Mesothelial cell of epicardium (in vitro differentiated cells): Measurements from ENCODE around the gene SEC24D. TPM values are rescaled to one million over a fixed set of nuclear protein-coding genes. Genes with fewer than 3 reads are reported as not detected.

Experiments used
- DNase-seq, 2 experiments: peaks; one replicate each; pipeline ENCODE4 v3.0.0; 2021; ENCODE audit warnings: low spot score in 2 of 2; ENCODE audit not compliant: unreplicated experiment in 2 of 2
- H3K27ac Mint-ChIP-seq: 2 replicates; pipeline ENCODE4 v1.8.0; 2021; ENCODE audit warnings: mixed read lengths
- H3K27me3 Mint-ChIP-seq: 2 replicates; pipeline ENCODE4 v1.8.0; 2021; ENCODE audit warnings: low read depth, mixed read lengths
- H3K36me3 Mint-ChIP-seq: 2 replicates; pipeline ENCODE4 v1.8.0; 2021; ENCODE audit warnings: mixed read lengths
- H3K4me1 Mint-ChIP-seq: 2 replicates; pipeline ENCODE4 v1.8.0; 2021; ENCODE audit warnings: mixed read lengths
- H3K4me3 Mint-ChIP-seq: 2 replicates; pipeline ENCODE4 v1.8.0; 2021; ENCODE audit warnings: mild to moderate bottlenecking, moderate library complexity, mixed read lengths
- H3K9me3 Mint-ChIP-seq: 2 replicates; pipeline ENCODE4 v1.8.0; 2021; ENCODE audit warnings: mixed read lengths
- total RNA-seq: library from RNA; stranded (reverse); gene quantifications from 3 replicates; pipeline ENCODE4 v1.2.1, GENCODE V29; 2021
- TF ChIP-seq, protein P1 (sequence below): fragments of 200-600 bp; sonication (generic); IDR thresholded peaks from one replicate; pipeline ENCODE4 v1.5.0; 2021; ENCODE audit warnings: antibody characterized with exemption; ENCODE audit not compliant: unreplicated experiment

SEC24D gene
- total RNA-seq, 1 donor from 2014 or later: 87.6 TPM

DNA sequence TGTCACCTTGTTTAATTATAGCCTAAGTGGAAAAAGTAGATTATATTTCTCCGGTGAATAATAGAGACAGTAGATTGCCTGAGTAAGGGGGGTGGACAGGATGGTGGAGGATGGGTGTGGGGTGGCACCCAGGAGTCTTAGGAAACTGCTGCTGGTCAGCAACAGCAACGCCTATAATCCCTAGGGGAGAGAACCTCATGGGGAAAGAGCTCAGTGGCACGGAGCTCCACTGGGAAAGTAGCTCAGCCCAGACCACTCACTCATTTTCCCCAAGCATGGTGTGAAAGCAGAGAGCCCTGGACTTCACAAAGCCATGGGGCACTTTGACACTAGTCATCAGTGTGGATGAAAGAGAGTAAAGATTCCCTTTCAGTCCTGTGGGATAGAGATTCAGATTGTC, 119.6 kb downstream of the SEC24D start:
- no peak overlapping the region for H3K4me3 Mint-ChIP-seq
- no peaks in the 10 kb centered on the region for H3K27me3 Mint-ChIP-seq
- no peak for DNase-seq
- peaks cover 16% of the 10 kb centered on the region for H3K36me3 Mint-ChIP-seq
- TF ChIP-seq, protein P1, sequence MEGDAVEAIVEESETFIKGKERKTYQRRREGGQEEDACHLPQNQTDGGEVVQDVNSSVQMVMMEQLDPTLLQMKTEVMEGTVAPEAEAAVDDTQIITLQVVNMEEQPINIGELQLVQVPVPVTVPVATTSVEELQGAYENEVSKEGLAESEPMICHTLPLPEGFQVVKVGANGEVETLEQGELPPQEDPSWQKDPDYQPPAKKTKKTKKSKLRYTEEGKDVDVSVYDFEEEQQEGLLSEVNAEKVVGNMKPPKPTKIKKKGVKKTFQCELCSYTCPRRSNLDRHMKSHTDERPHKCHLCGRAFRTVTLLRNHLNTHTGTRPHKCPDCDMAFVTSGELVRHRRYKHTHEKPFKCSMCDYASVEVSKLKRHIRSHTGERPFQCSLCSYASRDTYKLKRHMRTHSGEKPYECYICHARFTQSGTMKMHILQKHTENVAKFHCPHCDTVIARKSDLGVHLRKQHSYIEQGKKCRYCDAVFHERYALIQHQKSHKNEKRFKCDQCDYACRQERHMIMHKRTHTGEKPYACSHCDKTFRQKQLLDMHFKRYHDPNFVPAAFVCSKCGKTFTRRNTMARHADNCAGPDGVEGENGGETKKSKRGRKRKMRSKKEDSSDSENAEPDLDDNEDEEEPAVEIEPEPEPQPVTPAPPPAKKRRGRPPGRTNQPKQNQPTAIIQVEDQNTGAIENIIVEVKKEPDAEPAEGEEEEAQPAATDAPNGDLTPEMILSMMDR: no peak
- H3K9me3 Mint-ChIP-seq: no peaks in the 10 kb centered on the region
- H3K27ac Mint-ChIP-seq: no peak overlapping the region
- H3K4me1 Mint-ChIP-seq: peaks cover 7% of the 10 kb centered on the region

DNA sequence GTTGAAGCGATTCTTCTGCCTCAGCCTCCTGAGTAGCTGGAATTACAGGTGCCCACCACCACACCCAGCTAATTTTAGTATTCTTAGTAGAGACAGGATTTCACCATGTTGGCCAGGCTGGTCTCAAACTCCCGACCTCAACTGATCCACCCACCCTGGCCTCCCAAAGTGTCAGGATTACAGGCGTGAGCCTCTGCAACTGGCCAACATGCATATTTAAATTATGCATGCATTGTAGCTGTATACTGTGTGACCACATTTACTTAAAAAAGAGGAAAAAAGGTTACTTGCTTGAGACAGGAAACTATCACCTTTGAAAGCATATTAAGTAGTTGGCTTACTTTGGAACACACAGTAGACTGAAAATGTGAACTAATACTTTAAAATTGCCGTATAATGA, 121.2 kb downstream of the SEC24D start:
- TF ChIP-seq, protein P1: no peak
- Mint-ChIP-seq H3K4me3 (no peak overlapping the region), H3K27me3 (no peaks in the 10 kb centered on the region), H3K9me3 (no peaks in the 10 kb centered on the region), H3K27ac (no peak overlapping the region), H3K36me3 (peaks cover 21% of the 10 kb centered on the region), H3K4me1 (peaks cover 18% of the 10 kb centered on the region)
- DNase-seq: no peak

DNA sequence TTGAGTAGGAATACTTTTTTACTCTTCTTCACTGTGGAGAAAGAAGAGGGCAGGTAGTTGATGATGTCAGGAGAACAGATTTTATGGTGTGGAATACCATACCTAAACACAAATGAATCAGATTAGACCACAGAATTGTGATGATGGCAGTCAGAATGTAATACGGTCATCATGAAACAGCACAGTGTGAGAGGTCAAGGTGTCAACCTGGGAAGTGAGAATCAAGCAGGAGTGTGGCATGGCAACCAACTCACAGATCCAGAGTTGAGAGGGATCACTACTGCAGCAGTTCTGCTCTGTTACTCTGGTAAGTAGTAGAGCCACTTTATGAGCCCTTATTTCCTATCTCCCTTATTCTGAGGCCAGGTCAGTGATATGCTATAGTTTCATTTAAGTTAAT, 123.1 kb downstream of the SEC24D start:
- Mint-ChIP-seq H3K4me3 (no peak overlapping the region), H3K27me3 (no peaks in the 10 kb centered on the region), H3K36me3 (peaks cover 15% of the 10 kb centered on the region), H3K27ac (no peak overlapping the region), H3K9me3 (no peaks in the 10 kb centered on the region), H3K4me1 (peaks cover 25% of the 10 kb centered on the region)
- TF ChIP-seq, protein P1: no peak
- DNase-seq: no peak

DNA sequence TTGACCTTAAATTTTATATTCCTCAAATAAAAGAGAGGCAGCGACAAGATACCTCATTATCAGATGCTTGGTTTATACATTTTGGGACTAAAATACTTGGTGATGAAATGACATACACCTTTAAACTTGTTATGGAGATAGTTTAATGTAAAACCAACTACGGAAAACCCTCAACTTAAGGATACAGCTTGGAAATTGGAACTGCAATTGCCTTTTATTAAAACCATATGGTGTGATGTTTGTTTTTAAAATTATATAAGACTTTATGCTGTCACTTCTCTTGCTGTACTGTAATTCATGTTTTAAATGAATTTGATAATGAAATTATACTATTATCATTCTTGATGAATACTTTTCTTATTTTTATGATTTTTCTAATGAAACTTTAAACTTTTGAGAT, 124.9 kb downstream of the SEC24D start:
- DNase-seq: no peak
- no peak overlapping the region for H3K4me3 Mint-ChIP-seq
- H3K9me3 Mint-ChIP-seq: no peaks in the 10 kb centered on the region
- H3K36me3 Mint-ChIP-seq: peaks cover 22% of the 10 kb centered on the region
- H3K27ac Mint-ChIP-seq: peak overlapping the region; percentile 35
- H3K27me3 Mint-ChIP-seq: no peaks in the 10 kb centered on the region
- TF ChIP-seq, protein P1: no peak
- H3K4me1 Mint-ChIP-seq: peaks cover 24% of the 10 kb centered on the region

DNA sequence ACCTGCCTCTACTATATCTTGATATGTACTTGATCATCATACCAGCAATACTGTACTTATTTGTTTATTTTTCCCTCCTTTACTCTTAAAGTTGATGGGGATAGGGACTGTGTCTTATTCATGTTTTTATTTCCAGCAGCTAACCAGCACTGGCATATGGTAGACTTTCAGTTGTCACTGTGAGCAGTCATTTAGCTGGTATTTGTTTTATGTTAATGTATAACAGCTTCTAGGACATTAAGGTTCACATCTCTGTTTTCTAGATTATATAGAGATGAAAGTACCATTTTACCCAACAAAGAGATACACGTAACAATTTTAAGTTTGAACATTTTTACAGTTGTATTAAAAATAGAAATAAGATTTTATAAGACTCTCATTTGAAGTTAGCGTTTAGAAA, 132.8 kb downstream of the SEC24D start:
- no peak overlapping the region for H3K4me3 Mint-ChIP-seq
- no peak overlapping the region for H3K27ac Mint-ChIP-seq
- TF ChIP-seq, protein P1: no peak
- no peaks in the 10 kb centered on the region for H3K9me3 Mint-ChIP-seq
- H3K36me3 Mint-ChIP-seq: peaks cover 50% of the 10 kb centered on the region
- no peaks in the 10 kb centered on the region for H3K4me1 Mint-ChIP-seq
- no peaks in the 10 kb centered on the region for H3K27me3 Mint-ChIP-seq
- no peak for DNase-seq
